GM19452 (cell line): ENCODE measurements around the gene CDH4.

ENCODE experiments used
- ATAC-seq: cut with Tn5 transposase; IDR thresholded peaks from one replicate; pipeline ENCODE4 v1.9.1; 2021; ENCODE audit not compliant: unreplicated experiment

Gene CDH4

GRCh38 chr20:61679473-61679872 is 427.4 kb downstream of the CDH4 start:
- no peak for ATAC-seq

DNA sequence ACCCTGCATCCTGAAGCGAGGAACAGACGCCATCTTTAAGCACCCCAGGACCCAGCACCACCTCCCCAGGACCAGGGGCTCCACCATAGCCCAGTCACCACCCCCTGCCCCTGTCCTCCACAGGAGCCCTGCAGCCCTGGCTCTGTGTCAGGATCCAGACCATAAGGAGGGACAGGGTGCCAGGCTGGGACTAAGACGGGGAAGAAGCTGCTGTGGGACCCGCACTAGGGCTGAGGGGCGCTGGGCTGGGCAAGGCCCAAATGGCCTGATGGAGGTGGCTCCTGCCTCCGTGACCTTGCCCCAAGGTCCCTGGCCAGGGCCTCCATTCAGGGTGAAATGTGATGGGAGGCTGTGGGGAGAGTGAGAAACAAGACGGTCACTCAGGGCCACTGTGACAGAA is 428.0 kb downstream of the CDH4 start:
- ATAC-seq: no peak

DNA sequence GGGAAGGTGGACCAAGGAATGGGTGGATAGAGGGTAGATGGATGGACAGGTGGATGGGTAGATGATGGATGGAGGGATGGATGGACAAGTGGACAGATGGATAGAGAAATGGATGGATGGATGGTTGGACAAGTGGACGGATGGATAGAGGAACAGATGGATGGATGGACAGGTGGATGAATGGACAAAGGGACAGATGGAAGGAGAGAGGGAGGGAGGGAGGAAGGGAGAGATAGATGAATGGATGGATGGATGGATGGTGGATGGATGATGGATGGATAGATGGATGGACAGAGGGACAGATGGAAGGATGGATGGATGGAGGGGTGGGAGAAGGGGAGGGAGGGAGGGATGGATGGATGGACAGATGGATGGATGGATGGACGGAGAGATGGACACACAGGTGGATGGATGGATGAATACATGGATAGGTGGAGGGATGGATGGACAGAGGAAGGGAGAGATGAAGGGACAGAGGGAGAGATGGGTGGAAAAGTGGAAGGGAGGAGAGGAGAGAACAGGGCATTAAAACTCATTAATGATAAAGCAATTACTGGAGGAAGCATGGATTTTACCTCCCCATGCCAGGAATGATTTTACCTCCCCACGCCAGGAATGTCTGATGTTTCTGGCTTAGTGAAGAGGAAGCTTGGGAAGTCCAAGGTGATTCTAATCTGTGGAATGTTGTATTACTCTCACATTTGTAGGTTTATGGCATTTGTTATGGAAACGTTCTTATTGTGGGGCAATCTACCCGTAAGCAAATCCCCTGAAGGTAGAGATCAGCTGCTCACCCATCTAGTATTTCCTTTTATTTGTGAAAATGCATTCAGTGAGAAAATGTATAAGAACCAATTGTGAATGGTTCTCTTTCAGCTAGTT is 430.3 kb downstream of the CDH4 start:
- ATAC-seq: no peak

DNA sequence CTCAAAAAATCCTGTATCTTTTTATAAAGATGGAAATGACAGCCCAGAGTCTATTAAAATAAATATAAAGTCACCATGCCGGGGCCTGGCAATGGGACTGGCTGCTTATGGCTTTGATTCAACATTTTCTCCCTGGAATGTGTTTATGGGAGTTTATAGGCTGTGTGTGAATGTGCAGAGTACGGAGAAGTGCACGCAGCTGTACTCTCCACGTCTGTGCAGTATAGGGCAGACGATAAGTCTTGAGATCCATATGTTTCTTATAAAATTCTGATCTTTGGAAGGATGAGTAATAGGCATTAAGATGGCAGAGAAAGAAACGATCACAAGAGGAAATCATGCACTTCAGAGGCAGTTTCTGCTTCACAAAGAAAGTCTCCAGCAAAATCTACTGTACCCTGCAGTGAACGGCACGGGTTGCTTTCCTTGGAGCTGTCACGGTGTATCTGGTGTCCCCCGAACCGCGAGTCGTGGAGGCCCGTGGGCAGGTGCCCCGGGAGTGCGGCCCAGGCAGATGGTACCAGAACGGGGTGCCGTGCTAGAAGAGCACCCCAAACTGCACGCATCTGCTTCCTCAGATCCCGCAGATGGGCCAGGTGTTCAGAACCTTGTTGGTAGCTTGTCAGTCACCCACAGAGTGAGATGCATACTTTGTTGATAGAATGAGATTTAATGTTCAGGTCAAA is 431.1 kb downstream of the CDH4 start:
- no peak for ATAC-seq

DNA sequence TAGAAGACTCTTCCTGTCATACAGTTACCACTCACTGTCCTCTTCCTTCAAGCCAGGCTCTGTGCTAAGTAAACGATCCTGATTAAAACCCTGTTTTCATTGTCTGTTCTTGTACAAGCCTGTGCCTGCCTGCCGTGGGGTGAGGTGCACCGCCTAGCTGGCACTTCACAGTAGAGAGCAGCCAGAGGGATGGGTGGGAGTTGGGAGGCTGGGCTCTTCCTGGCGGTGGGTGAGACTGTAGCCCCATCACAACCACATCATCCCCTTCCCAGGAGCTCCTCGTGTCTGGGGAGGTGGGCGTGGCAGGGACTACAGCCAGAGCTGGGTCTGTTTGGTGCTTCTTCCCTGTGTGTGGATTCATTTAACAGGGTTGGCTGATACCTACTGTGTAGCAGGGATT is 431.7 kb downstream of the CDH4 start:
- ATAC-seq: no peak

- ATAC-seq: no peak
Observed at GRCh38 chr20:61684136-61684535, 432.1 kb downstream of the CDH4 start.

DNA sequence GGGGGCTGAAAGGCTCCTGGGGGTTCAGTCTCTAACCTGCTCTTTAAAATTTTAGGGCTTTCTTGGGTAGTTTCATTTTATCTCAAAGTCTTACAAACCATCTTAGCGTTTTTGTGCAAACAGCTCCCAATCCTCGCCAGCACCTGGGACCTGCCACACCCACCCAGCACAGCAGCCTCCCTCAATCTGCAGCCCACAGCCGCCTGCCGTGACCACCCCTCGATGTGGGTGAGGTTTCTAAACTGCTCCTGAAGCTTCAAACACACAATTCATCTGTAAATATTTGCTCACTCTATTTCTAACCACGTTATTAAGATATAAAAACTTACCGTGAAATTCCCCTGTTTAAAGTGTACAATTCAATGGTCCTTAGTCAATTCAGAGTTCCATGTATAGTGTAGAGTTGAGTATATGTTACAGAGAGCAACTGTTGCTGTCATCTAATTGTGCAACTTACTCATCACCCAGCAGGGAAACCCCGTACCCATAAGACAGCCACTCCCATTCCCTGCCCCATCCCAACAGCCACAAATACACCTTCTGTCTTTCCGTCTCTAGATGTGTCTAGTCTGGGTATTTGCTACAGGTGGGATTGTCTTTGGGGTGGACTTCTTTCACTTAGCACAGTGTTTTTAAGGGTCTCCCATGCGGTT is 432.6 kb downstream of the CDH4 start:
- no peak for ATAC-seq

DNA sequence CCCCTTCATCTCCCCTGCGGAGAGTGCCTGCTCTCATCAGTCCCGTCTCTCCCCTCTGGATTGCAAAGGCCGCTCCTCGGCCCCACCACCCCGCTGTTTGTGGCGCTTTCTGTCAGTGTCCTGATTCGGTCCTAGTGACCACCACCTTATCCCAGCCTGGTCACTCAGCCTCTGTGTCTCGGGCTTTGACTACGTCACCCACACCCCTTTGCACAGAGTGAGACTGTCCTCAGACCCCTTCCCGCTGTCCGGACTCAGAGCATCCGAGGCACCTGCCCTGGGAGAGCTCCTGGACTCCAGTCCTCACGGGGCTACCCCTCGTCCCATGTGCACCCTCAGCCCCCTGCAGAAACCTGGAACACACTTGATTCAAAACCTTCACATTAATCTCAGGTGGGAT is 433.4 kb downstream of the CDH4 start:
- ATAC-seq: no peak

DNA sequence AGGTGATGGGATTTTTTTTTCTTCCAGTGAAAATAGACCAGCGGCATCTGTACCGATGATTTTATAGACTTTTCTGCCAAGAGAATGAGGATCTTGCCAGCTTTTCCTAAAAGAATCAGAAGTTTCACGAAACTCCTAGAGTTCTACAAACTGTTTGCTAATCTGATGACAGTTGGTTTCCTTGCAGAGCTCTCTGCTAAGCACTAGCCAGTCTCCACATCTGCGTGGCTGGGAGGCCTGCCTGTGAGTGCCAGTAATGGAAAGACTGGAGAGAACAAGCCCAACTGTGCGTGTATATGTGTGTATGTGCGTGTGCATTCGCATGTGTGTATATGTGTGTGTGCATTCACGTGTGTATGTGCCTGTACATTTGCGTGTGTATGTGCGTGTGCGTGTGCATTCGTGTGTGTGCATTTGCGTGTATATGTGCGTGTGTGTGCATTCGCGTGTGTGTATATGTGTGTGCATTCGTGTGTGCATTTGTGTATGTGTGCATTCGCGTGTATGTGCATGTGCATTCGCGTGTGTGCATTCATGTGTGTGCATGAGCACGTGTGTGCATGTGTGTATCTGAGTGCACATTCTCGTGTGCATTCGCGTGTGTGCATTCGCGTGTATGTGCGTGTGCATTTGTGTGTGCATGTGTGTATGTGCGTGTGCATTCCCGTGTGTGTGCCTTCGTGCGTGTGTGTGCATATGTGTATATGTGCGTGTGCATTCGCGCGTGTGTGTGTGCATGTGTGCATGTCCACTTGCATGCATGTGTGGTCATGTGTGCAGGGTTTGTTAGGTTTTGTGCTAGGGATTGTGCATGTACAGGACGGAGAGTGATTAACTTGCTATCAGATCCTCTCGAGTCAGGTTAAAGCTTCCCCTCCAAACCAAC is 434.2 kb downstream of the CDH4 start:
- no peak for ATAC-seq

- ATAC-seq: no peak
Observed at GRCh38 chr20:61688411-61688810, 436.4 kb downstream of the CDH4 start.

GRCh38 chr20:61690150-61690549 is 438.1 kb downstream of the CDH4 start:
- ATAC-seq: no peak

DNA sequence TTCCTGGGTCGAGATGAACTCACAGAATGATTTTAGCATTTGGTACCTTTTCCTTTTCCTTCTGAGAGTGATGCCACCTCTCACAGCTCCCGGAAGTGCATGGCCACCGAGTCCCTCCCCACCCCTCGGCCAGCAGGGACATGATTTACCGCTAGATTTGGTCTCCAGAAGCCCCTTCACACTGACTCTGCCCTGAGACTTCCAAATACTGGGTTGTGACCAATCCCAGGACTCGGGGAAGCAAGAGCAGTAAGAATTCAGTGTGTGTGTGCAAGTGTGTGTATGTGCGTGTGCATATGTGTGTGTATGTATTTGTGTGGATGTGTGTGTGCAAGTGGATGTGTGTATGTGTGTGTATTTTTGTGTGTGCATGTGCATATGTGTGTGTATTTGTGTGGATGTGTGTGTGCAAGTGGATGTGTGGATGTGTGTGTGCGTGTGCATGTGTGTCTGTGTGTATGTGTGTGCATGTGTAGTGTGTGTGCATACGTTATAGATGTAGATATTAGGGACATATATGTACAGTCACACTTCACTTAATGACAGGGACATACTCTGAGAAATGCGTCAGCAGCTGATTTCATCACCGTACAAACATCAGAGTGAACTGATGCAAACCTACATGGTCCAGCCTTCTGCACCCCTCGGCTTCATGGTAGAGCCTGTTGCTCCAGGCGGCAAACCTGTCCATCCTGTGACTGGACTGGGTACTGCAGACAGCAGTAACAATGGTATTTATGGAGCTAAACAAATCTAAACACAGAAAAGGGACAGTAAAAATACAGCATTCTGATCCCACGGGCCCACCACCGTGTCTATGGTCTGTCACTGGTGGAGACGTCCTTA is 439.2 kb downstream of the CDH4 start:
- ATAC-seq: no peak

- no peak for ATAC-seq
Observed at GRCh38 chr20:61691978-61692377, 439.9 kb downstream of the CDH4 start.

DNA sequence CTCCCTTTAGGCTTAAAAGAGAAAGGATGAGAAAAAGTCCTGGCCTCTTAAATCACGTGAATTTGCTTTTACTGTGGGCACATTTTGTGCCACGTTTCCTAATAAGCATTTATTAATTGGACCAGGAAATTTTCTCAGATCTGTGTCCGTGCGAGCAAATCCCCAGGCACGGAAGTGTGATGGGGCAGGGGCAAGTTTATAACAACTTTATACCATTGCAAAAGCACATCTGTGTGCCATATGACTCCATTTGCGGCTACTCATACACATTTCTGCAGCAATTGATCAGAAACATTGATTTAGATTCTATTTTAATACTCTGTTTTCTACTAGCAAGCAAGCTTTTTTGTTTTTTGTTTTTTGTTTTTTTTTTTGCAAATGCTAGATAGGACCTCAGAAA is 440.4 kb downstream of the CDH4 start:
- no peak for ATAC-seq

DNA sequence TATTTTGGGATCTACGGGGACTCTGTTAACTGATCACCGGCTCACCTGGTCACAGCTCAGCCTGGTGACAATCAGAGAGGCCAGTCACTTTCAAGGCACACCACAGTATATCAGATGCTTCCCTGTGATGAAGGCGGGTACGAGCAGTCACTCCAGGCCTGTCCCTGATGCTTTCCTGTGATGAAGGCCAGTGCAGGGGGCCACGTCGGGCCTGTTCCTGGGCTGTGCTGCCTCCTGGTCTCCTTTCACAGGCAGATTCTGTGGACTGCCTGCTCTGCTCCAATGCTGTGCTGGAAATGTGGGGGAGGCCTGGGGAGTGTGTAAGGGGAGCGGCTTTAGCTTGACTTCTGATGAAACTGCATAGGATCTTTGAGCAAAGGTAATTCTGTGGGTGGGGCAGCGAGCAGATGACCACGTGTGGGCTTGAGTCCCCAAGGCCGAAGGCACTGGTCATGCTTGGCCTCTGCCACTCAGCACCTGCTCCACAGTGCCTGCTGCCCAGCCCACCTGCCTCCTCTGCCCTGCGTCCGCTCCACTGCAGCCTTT is 441.1 kb downstream of the CDH4 start:
- ATAC-seq: no peak

DNA sequence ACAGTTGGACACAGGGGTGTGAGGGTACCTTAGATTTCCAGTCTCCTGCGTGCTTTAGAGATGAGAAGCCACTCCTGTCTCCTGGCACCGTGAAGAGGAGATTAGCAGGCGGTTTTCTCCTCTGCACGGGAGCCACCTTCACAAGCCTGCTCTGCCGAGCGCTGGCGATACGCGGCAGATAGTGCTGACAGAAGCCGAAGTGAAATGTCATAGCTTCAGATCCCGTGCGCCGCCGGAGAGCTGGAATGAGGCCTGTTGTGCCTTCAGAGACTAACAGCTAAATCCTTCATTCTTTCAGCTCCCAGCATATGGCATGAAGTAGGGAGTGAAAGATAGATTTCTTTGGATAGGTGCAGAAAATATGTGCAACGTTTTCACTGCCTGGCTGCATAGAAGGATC is 442.6 kb downstream of the CDH4 start:
- no peak for ATAC-seq

DNA sequence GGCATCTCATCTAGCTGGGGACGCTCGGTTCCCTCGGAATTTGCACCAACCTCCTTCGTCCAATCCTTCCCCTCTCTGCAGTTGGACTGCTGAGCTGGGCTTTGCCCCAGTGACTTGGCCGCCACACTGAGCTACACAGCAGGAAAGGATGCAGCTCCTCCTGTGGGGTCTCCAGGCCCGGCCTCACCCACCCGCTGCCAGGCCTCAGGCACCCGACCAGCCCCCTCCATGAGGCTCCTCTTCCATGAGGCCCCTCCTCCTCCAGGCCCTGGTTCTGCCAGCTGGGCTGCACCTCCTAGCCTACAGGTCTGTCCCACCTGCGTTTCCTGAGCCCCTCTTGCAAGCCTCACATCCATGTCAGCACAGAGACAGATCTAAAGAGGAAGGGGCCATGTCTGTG is 443.7 kb downstream of the CDH4 start:
- no peak for ATAC-seq

DNA sequence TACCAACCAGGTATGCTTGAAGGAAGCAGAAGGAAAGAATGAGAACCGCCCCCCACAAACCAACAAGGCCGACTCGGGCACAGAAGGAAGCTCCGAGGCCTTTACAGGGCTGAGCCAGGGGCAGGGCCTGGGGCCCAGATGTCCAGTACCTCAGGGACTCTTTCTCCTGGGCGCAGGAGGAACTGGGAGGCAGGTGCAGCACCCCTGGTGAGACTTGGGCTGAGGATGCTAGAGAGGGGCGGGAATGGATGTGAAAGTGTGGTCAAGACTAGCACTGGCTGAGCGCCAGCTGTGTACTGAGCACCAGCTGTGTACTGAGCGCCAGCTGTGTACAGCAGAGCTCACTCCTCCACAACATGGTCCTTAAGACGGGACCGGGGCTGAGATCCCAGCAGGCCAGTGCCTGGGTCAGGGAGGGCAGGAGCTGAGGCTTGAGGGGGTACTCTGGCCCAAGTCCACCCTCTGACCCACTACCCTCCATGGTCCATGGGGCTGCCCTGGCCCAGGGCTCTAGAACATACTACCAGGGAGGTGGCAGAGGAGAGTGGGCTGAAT is 444.2 kb downstream of the CDH4 start:
- ATAC-seq: no peak
